ENCODE measurements around the gene FGF7.

FGF7 gene

GRCh38 chr15:49462232-49462844 lies 39.3 kb downstream of the FGF7 start:
- Histone ChIP-seq H3K9me3 (ENCODE audit: severe bottlenecking) (no peaks in the 10 kb centered on the region), H3K27ac (ENCODE audit: poor library complexity, severe bottlenecking) (no peak overlapping the region), H3K4me1 (ENCODE audit: insufficient read depth, poor library complexity, severe bottlenecking) (peaks cover 3% of the 10 kb centered on the region), H3K4me3 (ENCODE audit: severe bottlenecking) (no peak overlapping the region), H3K36me3 (ENCODE audit: low read depth) (no peaks in the 10 kb centered on the region), H3K27me3 (ENCODE audit: insufficient read depth, poor library complexity, severe bottlenecking) (peaks cover 3% of the 10 kb centered on the region)
- TF ChIP-seq CTCF (IDR thresholded peaks at IDR 0.05; ENCODE audit: poor library complexity, severe bottlenecking) = no peak
- DNase-seq (ENCODE audit: low spot score) (no peak), ATAC-seq (ENCODE audit: low read depth) (no peak)

- Histone ChIP-seq H3K36me3 (ENCODE audit: low read depth) (no peaks in the 10 kb centered on the region), H3K27me3 (ENCODE audit: insufficient read depth, poor library complexity, severe bottlenecking) (no peaks in the 10 kb centered on the region), H3K4me3 (ENCODE audit: severe bottlenecking) (no peak overlapping the region), H3K4me1 (ENCODE audit: insufficient read depth, poor library complexity, severe bottlenecking) (no peaks in the 10 kb centered on the region), H3K9me3 (ENCODE audit: severe bottlenecking) (no peaks in the 10 kb centered on the region), H3K27ac (ENCODE audit: poor library complexity, severe bottlenecking) (no peak overlapping the region)
- ATAC-seq (ENCODE audit: low read depth) = no peak
- DNase-seq (ENCODE audit: low spot score) = no peak
- TF ChIP-seq CTCF (IDR thresholded peaks at IDR 0.05; ENCODE audit: poor library complexity, severe bottlenecking) = no peak
Measured at GRCh38 chr15:49464522-49464921, 41.5 kb downstream of the FGF7 start.

DNA sequence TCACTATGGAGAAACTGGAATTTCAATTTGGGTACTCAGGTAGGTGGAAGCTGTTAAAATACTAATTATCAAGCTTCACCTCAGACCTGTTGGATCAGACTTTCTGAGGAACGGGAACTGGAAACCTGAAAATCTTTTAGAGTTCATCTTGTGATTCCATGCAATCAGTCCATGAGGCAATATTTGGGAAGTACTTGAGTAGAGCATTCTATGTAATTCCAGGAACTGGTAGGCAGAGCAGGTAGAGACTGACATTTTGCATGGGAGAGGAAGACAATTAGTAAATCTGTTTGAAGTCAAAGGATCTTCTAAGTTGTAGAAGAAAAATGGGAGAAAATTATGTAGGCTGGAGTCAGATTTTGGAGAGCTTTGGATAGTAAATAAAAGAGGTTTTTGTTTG lies 43.1 kb downstream of the FGF7 start:
- no peaks in the 10 kb centered on the region for H3K4me1 ChIP-seq (ENCODE audit: insufficient read depth, poor library complexity, severe bottlenecking)
- no peaks in the 10 kb centered on the region for H3K36me3 ChIP-seq (ENCODE audit: low read depth)
- H3K9me3 ChIP-seq (ENCODE audit: severe bottlenecking) = no peaks in the 10 kb centered on the region
- no peak overlapping the region for H3K27ac ChIP-seq (ENCODE audit: poor library complexity, severe bottlenecking)
- ATAC-seq (ENCODE audit: low read depth) = no peak
- DNase-seq (ENCODE audit: low spot score) = no peak
- no peak overlapping the region for H3K4me3 ChIP-seq (ENCODE audit: severe bottlenecking)
- TF ChIP-seq CTCF (IDR thresholded peaks at IDR 0.05; ENCODE audit: poor library complexity, severe bottlenecking) = no peak
- H3K27me3 ChIP-seq (ENCODE audit: insufficient read depth, poor library complexity, severe bottlenecking) = no peaks in the 10 kb centered on the region

DNA sequence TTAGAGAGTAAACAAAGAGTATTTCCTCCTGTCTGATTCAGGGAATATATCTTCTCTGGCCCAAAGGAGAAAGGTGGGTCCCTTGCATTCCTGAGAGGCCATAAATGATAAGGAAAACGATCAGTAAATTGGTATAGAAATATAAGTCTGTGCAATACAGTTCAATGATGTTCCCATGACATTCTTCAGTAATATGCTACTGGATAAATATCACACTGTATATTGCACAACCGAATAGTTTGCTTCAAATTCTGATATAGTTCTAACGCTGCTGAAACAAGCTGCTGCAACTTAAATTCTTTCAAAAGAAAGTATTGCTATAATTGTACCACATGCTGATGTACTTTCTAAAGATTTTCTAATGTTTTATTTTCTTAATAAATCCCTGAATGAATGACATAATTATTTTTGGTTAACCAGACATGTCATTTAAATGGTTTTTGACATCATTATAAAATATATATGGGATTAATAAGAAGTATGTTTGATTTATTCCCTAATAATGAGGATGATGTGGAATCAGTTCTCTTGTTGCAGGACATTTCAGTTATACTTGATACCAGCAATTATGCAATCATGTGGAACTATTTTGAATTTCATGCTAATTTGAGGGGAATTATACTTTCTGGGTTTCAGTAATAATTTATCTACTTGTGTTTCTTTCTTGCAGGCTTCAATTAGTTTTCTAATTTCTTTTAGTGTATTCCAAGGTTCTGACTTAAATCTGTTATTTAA lies 44.9 kb downstream of the FGF7 start:
- ATAC-seq (ENCODE audit: low read depth) = no peak
- TF ChIP-seq CTCF (IDR thresholded peaks at IDR 0.05; ENCODE audit: poor library complexity, severe bottlenecking) = no peak
- H3K27ac ChIP-seq (ENCODE audit: poor library complexity, severe bottlenecking) = no peak overlapping the region
- no peaks in the 10 kb centered on the region for H3K9me3 ChIP-seq (ENCODE audit: severe bottlenecking)
- DNase-seq (ENCODE audit: low spot score) = no peak
- H3K4me1 ChIP-seq (ENCODE audit: insufficient read depth, poor library complexity, severe bottlenecking) = no peaks in the 10 kb centered on the region
- H3K36me3 ChIP-seq (ENCODE audit: low read depth) = no peaks in the 10 kb centered on the region
- no peaks in the 10 kb centered on the region for H3K27me3 ChIP-seq (ENCODE audit: insufficient read depth, poor library complexity, severe bottlenecking)
- H3K4me3 ChIP-seq (ENCODE audit: severe bottlenecking) = no peak overlapping the region

GRCh38 chr15:49468481-49468839 lies 45.4 kb downstream of the FGF7 start:
- no peak overlapping the region for H3K4me3 ChIP-seq (ENCODE audit: severe bottlenecking)
- DNase-seq (ENCODE audit: low spot score) = no peak
- no peaks in the 10 kb centered on the region for H3K4me1 ChIP-seq (ENCODE audit: insufficient read depth, poor library complexity, severe bottlenecking)
- no peaks in the 10 kb centered on the region for H3K9me3 ChIP-seq (ENCODE audit: severe bottlenecking)
- peak; percentile 70 for ATAC-seq (ENCODE audit: low read depth)
- no peak for TF ChIP-seq CTCF (IDR thresholded peaks at IDR 0.05; ENCODE audit: poor library complexity, severe bottlenecking)
- H3K27ac ChIP-seq (ENCODE audit: poor library complexity, severe bottlenecking) = no peak overlapping the region
- H3K27me3 ChIP-seq (ENCODE audit: insufficient read depth, poor library complexity, severe bottlenecking) = no peaks in the 10 kb centered on the region
- H3K36me3 ChIP-seq (ENCODE audit: low read depth) = no peaks in the 10 kb centered on the region
